Measurements from ENCODE around the gene KRABD2.
"Not testable (repeated sequence)": the region's sequence is repeated elsewhere in the genome, so short reads cannot be mapped to it uniquely, and the experiment has no call there.

Gene KRABD2

GRCh38 chr17:8393470-8394231 is 17.1 kb upstream of the KRABD2 start:
- no peak for DNase-seq (ENCODE audit: low spot score in 2 of 2)
- no peak for FAIRE-seq

DNA sequence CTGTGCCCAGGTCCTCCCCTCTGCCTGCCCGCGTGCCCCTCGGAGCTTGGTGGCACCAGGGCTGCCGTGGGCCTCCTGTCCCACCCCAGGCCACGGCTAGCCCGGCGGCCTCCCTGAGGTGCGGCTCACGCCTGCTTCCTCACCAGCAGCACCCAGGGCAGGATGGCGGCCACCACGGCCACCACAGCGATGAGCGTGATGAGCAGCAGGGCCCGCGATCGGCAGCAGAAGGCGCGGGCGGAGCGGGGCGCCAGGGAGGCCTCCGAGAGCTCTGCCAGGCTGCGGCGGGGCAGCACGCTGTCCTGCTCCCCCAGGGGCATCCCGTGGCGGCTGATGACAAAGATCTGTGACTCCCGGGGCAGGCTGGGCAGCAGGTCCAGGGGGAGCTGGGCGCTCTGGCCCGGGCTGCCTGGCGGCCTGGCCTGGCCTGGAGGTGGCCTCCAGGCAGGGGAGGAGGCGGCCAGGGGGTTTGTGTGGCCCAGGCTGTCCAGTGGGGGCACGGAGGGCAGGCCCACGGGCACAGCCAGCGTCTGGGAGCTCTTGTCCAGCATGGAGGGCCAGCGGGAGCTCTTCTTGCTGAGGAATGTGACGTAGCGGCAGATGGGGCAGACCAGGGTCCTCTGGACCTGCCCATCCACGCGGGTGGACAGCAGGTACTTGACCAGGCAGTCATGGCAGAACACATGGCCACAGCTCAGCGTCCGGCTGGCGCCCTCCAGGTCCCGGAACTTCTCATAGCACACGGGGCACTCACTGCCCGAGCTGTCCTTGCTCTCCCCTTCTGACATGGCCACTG is 16.4 kb upstream of the KRABD2 start:
- FAIRE-seq, result no peak
- no peak for DNase-seq (ENCODE audit: low spot score in 2 of 2)

DNA sequence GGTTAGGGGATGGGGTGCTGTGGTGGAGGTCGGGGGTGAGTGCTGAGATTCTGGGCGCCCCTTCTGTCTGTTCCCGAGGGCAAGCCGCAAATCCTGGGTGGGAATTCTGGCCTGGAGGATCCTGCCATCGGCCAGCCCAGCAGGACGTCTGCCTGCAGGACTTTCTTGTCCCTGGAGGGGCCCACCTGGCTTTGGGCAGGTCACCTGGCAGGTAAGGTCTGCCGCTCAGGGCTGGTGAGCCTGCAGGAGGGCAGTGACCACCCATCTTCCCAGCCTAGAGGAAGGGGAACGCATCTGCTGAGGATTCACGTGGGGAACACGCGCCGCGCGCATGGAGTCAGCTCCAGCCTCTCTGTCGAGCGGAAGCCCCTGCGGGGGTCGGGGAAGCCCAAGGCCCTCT is 15.8 kb upstream of the KRABD2 start:
- DNase-seq (ENCODE audit: low spot score in 2 of 2) (no peak), FAIRE-seq (no peak)

DNA sequence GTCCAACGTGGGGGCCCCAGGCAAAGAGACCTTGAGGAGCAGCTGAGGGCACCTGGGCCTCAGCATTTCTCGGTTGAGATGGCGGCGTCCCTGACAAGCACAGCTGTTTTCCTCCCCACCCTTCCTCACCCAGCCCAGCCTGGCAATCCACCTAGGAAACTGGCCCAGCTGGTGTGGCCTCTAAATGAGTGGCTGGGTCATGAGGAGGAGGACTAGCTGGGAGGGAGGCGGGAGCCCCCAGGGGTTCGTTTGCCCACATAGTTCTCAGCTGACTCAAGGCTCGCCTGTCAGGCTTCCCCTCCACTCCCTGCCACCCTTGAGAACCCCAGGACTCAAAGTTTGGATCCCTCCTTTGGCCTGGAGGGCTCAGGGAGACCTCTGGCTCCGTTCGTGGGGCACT is 15.2 kb upstream of the KRABD2 start:
- FAIRE-seq (no peak), DNase-seq (ENCODE audit: low spot score in 2 of 2) (no peak)

GRCh38 chr17:8387914-8388651 is 11.6 kb upstream of the KRABD2 start:
- DNase-seq (ENCODE audit: low spot score in 2 of 2) (no peak), FAIRE-seq (no peak)

DNA sequence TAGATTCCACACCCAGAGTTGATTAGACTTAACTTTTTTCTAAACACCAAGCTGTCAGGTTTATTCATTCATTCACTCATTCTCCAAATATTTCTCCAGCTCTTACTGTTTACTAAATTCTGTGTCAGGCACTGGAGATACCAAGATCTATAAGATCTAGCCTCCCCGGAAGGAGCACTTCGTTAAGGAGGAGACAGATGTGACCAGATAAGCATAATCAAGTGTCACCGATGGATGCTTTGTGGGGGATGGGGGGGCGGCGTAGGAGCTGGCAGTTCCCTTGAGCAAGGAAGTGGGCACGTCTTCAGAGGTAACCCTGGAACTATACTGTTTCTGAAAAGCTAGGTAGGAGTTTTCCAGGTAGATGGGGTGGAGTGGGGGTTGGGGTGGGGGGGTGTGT is 10.3 kb upstream of the KRABD2 start:
- no peak for DNase-seq (ENCODE audit: low spot score in 2 of 2)
- FAIRE-seq, result no peak

DNA sequence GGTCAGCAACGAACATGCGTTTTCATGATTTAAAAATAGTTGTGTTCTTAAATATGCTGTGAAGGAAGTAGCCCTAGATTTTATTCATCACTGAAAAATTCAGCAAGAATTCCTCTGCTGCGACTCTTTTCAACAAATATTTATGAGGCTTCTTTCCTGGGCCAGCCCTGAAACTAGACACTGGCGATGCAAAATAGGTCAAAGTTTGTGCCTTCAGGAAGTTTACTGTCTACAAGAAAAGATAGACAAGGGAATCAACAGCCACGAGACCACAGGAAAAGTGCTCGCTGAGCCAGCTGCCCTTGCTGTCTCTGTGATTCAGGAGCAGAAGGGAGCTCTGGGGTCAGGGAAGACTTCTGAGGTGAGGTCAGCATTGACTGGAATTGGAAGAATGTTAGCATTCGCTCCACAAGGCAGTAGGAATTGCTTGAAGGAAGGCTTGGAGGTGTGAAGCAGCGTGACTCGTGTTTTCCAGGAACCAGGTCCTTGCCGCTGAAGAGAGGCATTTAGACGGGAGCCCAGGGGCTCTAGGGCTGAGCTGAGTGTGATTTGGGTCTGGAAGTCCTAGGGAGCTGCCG is 8.4 kb upstream of the KRABD2 start:
- FAIRE-seq (no peak), DNase-seq (ENCODE audit: low spot score in 2 of 2) (no peak)

- no peak for FAIRE-seq
- peak; percentile 92 for DNase-seq (ENCODE audit: low spot score in 2 of 2)
These were observed 6.8 kb upstream of the KRABD2 start, which contains the start of gene RPL26 for GRCh38 chr17:8383143-8383822. RPL26 (minus strand) TSS chr17:8383193; CDS start chr17:8382310, 883 bp downstream.

- no peak for DNase-seq (ENCODE audit: low spot score in 2 of 2)
- no peak for FAIRE-seq
These were observed 6.3 kb upstream of the KRABD2 start for GRCh38 chr17:8382880-8383142.

DNA sequence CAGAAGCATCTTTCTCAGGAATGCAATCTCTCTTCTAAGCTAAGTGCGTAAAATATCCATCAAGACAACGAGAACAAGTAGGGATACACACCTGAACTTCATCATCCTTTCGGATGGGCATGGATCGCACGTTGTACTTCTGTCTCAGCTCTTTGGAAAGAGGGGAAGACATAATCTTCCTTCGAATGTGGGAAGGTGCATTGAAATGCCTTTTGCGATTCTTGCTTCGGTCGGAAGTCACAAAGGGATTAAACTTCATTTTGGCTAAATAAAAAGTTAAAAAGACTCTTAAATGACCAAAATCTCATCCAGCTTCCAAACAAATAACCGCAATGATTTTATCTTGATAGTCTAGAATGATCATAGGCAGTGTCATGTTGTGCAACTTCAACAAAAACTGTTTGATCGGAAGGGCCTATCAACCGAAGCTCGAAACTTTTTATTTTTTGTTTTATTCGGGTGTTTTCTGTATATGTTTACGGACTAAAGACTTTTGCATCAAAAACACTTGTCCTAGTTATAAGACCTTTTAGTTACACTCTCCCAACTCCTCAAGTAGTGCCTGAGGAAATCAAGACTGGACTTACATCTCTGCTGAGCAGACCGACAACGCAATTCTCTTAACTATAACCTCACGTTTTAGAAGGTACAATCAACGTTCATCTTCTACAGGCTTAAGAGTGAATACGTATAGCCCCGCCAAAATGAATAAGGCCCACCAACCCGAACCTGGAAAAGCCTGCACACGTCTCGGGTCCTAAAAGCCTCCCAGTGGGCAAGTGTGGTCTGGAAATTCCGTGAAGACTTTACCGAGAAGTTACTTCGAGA is 5.8 kb upstream of the KRABD2 start:
- DNase-seq (ENCODE audit: low spot score in 2 of 2) (no peak), FAIRE-seq (no peak)

GRCh38 chr17:8380049-8380448 is 3.5 kb upstream of the KRABD2 start:
- FAIRE-seq (no peak), DNase-seq (ENCODE audit: low spot score in 2 of 2) (no peak)

DNA sequence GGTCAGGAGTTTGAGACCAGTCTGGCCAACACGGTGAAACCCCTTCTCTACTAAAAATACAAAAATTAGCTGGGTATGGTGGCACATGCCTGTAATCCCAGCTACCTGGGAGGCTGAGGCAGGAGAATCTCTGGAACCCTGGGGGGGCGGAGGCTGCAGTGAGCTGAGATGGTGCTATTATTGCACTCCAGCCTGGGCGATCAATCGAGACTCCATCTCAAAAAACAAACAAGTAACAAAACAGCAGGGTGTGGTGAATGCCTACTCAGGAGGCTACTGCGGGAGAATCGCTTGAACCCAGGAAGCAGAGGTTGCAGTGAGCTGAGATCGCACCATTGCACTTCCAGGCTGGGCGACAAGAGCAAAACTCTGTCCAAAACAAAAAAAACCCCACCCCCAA is 1.6 kb upstream of the KRABD2 start:
- FAIRE-seq; DNase-seq (ENCODE audit: low spot score in 2 of 2): not testable (repeated sequence)

GRCh38 chr17:8377422-8377821 is 918 bp upstream of the KRABD2 start:
- FAIRE-seq (no peak), DNase-seq (ENCODE audit: low spot score in 2 of 2) (no peak)

DNA sequence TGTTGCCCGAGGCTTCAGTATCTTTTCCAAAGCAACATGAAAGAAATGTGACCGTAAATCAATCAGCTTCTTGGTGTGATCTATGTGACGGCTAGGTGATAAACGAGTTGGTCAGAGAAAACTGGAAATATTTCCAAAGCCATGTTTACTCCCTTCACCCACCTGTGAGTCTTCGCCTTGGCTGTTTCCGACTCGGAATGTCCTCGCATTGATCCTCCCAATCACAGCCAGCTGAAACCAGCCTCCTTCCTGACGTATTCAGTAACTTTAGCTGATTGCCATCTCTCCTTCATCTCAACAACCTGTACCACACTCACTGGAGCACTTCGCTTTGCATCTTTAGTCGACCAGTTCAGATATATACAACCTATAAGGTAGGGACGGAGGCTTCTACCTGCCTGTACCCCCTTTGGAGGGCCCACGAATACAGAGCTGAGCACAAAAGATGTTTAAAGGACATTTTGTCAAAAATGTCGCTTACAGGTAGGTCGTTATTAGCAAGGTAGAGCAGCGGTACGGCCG is 705 bp downstream of the KRABD2 start:
- no peak for FAIRE-seq
- peak; percentile 47 to 53 for DNase-seq (ENCODE audit: low spot score in 2 of 2)

GRCh38 chr17:8373856-8374255 is 2.6 kb downstream of the KRABD2 start:
- not testable (repeated sequence) for DNase-seq (ENCODE audit: low spot score in 2 of 2); FAIRE-seq

DNA sequence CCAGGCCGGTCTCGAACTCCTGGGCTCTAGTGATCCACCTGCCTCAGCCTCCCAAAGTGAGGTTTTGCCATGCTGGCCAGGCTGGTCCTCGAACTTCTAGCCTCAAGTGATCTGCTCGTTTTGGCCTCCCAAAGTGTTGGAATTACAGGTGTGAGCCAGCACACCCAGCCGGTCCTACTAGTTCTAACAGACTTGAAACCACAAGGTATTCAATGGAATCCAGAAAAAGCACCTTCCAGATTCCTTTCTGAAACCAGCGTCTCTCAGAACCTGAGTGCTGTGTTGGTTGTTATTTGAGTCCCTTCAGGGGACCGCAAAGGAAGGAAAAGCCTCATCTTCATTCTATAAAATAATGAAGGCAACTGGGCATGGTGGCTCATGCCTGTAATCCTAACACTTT is 4.1 kb downstream of the KRABD2 start:
- FAIRE-seq, result no peak
- no peak for DNase-seq (ENCODE audit: low spot score in 2 of 2)

DNA sequence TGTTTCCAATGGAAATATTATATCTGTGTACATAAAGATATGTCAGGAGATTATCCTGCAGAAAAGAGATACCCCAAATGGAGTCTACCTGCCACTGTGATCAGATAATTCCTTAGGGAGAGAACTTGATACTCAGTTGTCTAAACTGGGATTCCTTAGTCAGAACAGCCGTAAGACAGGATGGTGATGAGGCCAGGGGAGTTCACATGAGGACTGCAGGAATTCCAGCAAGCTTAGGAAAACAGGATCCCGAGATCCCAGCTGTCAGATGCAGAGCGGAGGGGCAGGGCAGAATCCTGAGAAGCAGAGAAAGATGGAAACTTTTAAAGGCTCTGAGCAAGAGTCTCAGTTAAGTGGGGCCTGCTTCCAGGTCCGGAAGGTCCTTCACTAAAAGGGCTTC is 4.7 kb downstream of the KRABD2 start:
- no peak for FAIRE-seq
- no peak for DNase-seq (ENCODE audit: low spot score in 2 of 2)

- no peak for FAIRE-seq
- no peak for DNase-seq (ENCODE audit: low spot score in 2 of 2)
These were observed 6.6 kb downstream of the KRABD2 start for GRCh38 chr17:8369944-8370343.

DNA sequence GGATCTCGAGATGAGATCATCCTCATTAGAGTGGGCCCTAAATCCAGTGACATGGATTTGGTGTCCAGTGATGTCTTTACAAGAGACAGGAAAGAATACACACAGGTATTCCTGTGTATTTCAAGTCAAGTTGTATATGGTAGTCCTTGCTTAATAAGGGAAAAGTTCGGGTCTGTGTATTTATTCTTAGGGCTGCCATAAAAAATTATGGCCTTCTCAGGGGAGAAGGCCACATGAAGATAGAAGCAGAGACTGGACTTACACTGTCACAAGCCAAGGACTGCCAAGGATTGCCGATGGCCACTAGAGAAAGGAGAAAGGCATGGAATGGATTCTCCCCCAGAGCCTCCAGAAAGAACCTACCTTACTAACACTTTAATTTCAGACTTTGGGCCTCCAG is 8.3 kb downstream of the KRABD2 start:
- DNase-seq (ENCODE audit: low spot score in 2 of 2) (no peak), FAIRE-seq (no peak)

Data from frontal cortex (tissue), 3 donors.